HFF-Myc (cell line): ENCODE data around the gene IKZF4.

Source experiments
- DNase-seq: peaks from one replicate; pipeline ENCODE4 v3.0.0-alpha.2; 2011; ENCODE audit warnings: low read depth; ENCODE audit errors: extremely low read depth
- H3K4me3 ChIP-seq: replicated peaks from 2 replicates; pipeline ENCODE4 v1.5.1; 2011; ENCODE audit warnings: low read depth, mild to moderate bottlenecking, control low read depth, low read length
- CTCF ChIP-seq: IDR thresholded peaks from 2 replicates; pipeline ENCODE4 v1.5.1; 2012; ENCODE audit warnings: mild to moderate bottlenecking, low read depth, low read length, control low read depth; ENCODE audit errors: missing control alignments

The IKZF4 gene

GRCh38 chr12:56029666-56030293 lies 8.9 kb downstream of the IKZF4 start:
- no peak overlapping the region for H3K4me3 ChIP-seq
- TF ChIP-seq CTCF, result peak; percentile 84
- no peak for DNase-seq

- no peak overlapping the region for H3K4me3 ChIP-seq
- DNase-seq, result no peak
Measured at GRCh38 chr12:56031987-56032386, 11.1 kb downstream of the IKZF4 start.

GRCh38 chr12:56034586-56035332 lies 13.9 kb downstream of the IKZF4 start:
- TF ChIP-seq CTCF, result no peak
- DNase-seq, result no peak
- no peak overlapping the region for H3K4me3 ChIP-seq

More at GRCh38 chr12:56031987-56032386, 11.1 kb downstream of the IKZF4 start:
- no peak for TF ChIP-seq CTCF

- no peak overlapping the region for H3K4me3 ChIP-seq
- TF ChIP-seq CTCF, result no peak
- DNase-seq, result no peak
Measured at GRCh38 chr12:56037161-56037560, 16.3 kb downstream of the IKZF4 start.

GRCh38 chr12:56038022-56038655 lies 17.3 kb downstream of the IKZF4 start:
- DNase-seq, result no peak
- H3K4me3 ChIP-seq, result no peak overlapping the region
- no peak for TF ChIP-seq CTCF

GRCh38 chr12:56040151-56040550 lies 19.3 kb downstream of the IKZF4 start:
- no peak overlapping the region for H3K4me3 ChIP-seq
- no peak for TF ChIP-seq CTCF
- DNase-seq, result no peak
